Stomach (tissue), 9 donors: ENCODE results near the gene LPAR1. TPM values are rescaled to one million over a fixed set of nuclear protein-coding genes. Genes with fewer than 3 reads are reported as not detected.

Experiments used
- DNase-seq, 2 donors: peaks; one replicate each; pipeline versions ENCODE4 v3.0.0 to v3.0.0-alpha.2; 2013 to 2019
- H3K27ac ChIP-seq, 5 donors: fragments of 200-600 bp in 4 of 5; sonication (generic) in 4 of 5; one replicate each; pipeline ENCODE4 v1.5.1; 2013 to 2019; ENCODE audit warnings: mild to moderate bottlenecking in 1 of 5, moderate library complexity in 1 of 5
- H3K27me3 ChIP-seq, 3 donors: fragments of 200-600 bp; sonication (generic); one replicate each; pipeline ENCODE4 v1.5.1; 2017 to 2019; ENCODE audit warnings: mixed run types in 1 of 3
- H3K36me3 ChIP-seq, 4 donors: fragments of 200-600 bp; sonication (generic); 1 replicate in 3 of 4; 2 replicates in 1 of 4; pipeline ENCODE4 v1.5.1; 2016 to 2019
- H3K4me1 ChIP-seq, 4 donors: fragments of 200-600 bp; sonication (generic); one replicate each; pipeline ENCODE4 v1.5.1; 2016 to 2019
- H3K4me3 ChIP-seq, 4 donors: fragments of 200-600 bp; sonication (generic) in 3 of 4; one replicate each; pipeline ENCODE4 v1.5.1; 2016 to 2019; ENCODE audit warnings: mild to moderate bottlenecking in 1 of 4
- H3K9me3 ChIP-seq, 4 donors: fragments of 200-600 bp; sonication (generic); one replicate each; pipeline ENCODE4 v1.5.1; 2016 to 2019
- EP300 ChIP-seq: sonication (generic); formaldehyde crosslinking; IDR thresholded peaks from one replicate; pipeline ENCODE4 v1.6.1; 2017; ENCODE audit warnings: antibody characterized with exemption
- POLR2A ChIP-seq, 4 donors: fragments of 450-650 bp; IDR thresholded peaks; one replicate each; pipeline ENCODE4 v1.6.1; 2016; ENCODE audit warnings: antibody characterized with exemption in 4 of 4, control low read depth in 2 of 4, mild to moderate bottlenecking in 1 of 4, moderate library complexity in 1 of 4
- POLR2AphosphoS5 ChIP-seq, 3 donors: sonication (generic); formaldehyde crosslinking; IDR thresholded peaks; one replicate each; pipeline ENCODE4 v1.6.1; 2016; ENCODE audit warnings: antibody characterized with exemption in 3 of 3
- WGBS, 5 donors: extraction: QIAGEN DNeasy Blood & Tissue Kit in 3 of 5; methylation state at CpG; one replicate each; pipeline versions ENCODE4 v1.1.5 to v1.1.7; 2013 to 2018; 5-methylcytosine and 5-hydroxymethylcytosine counted together
- intact Hi-C: fragments of 100-400 bp; cut with DNase I; formaldehyde crosslinking; loops from one replicate; pipeline ENCODE4 v1.15.1; 2023; ENCODE audit warnings: low total_unique reads
- polyA plus RNA-seq, 3 donors: library from polyadenylated mRNA; stranded (reverse); fragments of 200-250 nt; gene quantifications; one replicate each; pipeline ENCODE4 v1.2.3, GENCODE V29; 2013
- total RNA-seq, 5 donors: library from RNA; depleted of rRNA; stranded (reverse); fragments of >200 nt; gene quantifications; one replicate each; pipeline versions ENCODE4 v1.1.0 to v1.2.3, GENCODE V29; 2014 to 2016
- TF ChIP-seq, protein P1 (sequence below), 7 experiments: fragments of 450-650 bp in 4 of 7; fragments of 200-600 bp in 3 of 7; sonication (generic) in 3 of 7; IDR thresholded peaks; one replicate each; pipeline ENCODE4 v1.5.1; 2016 to 2019; ENCODE audit warnings: antibody characterized with exemption in 7 of 7, control low read depth in 2 of 7, mild to moderate bottlenecking in 1 of 7
- donor health status: healthy with polysubstance abuse.
- donor health status: Bipolar disorder and iron deficiency.
- donor health status: healthy.

The LPAR1 gene
- total and polyA plus RNA-seq, 8 donors: 7.4 to 40.0 (median 21.2) TPM

DNA sequence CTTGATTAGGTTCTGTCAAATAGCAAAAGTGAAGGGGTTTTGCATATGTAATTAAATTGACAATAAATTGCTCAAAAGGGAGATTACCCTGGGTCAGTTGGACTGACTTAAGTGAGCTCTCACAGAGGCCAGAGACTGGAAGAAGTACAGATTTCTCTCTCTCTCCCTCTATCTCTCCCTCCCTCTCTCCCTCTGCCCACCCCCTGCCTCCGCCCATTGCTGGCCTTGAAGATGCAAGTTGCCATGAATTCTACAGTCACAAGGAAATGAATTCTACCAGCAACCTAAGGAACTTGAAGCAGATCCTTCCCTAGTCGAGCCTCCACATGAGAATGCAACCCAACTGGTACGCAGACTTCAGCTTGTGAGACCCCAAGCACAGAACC is 119.2 kb downstream of the LPAR1 start:
- peaks cover 0 to 9% (median 5%) of the 10 kb centered on the region in 4 donors for H3K4me1 ChIP-seq
- intact Hi-C loops: no loop called here
- H3K4me3 ChIP-seq: no peak overlapping the region
- 94 to 96% (median 95%) methylated on average over 3 of the region's 3 CpGs for WGBS, 5 donors
- no peak for DNase-seq
- peaks cover 0 to 4% (median 0%) of the 10 kb centered on the region in 4 donors for H3K9me3 ChIP-seq
- H3K27ac ChIP-seq: peak overlapping the region in 3 of 5 donors; percentile 15 to 59 (median 48)
- TF ChIP-seq POLR2AphosphoS5 (IDR thresholded peaks at IDR 0.05) (no peak), POLR2A (IDR thresholded peaks at IDR 0.05) (no peak), EP300 (no peak)
- TF ChIP-seq, protein P1, sequence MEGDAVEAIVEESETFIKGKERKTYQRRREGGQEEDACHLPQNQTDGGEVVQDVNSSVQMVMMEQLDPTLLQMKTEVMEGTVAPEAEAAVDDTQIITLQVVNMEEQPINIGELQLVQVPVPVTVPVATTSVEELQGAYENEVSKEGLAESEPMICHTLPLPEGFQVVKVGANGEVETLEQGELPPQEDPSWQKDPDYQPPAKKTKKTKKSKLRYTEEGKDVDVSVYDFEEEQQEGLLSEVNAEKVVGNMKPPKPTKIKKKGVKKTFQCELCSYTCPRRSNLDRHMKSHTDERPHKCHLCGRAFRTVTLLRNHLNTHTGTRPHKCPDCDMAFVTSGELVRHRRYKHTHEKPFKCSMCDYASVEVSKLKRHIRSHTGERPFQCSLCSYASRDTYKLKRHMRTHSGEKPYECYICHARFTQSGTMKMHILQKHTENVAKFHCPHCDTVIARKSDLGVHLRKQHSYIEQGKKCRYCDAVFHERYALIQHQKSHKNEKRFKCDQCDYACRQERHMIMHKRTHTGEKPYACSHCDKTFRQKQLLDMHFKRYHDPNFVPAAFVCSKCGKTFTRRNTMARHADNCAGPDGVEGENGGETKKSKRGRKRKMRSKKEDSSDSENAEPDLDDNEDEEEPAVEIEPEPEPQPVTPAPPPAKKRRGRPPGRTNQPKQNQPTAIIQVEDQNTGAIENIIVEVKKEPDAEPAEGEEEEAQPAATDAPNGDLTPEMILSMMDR (IDR thresholded peaks at IDR 0.05): no peak
- H3K36me3 ChIP-seq: no peaks in the 10 kb centered on the region
- no peaks in the 10 kb centered on the region for H3K27me3 ChIP-seq

DNA sequence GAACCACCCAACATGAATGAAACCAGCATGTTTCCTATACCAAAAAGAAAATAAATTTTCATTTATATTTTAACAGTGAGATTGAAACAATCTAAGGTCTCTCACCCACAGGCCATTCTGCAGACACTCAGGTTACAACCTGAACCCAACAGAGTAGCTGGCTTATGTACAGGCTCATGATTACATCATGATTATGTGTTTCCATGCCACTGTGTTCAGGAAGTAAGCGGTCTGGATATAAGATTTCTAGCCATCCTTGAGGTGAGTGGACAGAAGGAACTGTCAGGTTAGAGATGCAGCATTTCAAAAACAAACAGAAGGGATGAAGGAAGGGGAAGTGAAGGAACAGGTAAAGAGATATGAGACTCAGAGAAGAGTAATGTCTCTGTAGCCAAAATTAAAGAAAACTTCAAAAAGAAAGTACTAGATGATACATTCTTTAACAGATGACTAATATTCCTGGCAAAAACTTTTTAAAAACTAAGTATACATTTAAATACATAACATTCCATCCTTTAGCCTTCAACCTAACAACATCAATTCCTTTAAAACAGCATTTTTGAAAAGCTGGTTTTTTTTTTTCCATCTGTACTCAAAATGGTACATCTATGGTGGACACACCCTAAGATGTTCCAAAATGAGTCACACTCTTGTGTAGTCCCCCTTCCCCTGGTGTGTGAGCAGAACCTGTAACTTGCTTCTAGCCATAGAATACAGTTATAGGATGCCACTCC is 119.8 kb downstream of the LPAR1 start:
- Histone ChIP-seq H3K27me3 (no peaks in the 10 kb centered on the region), H3K27ac (peak overlapping the region in 2 of 5 donors; percentile 15 to 17), H3K9me3 (peaks cover 0 to 7% (median 0%) of the 10 kb centered on the region in 4 donors), H3K4me1 (peaks cover 0 to 15% (median 5%) of the 10 kb centered on the region in 4 donors), H3K36me3 (no peaks in the 10 kb centered on the region), H3K4me3 (no peak overlapping the region)
- intact Hi-C loops: no loop called here
- TF ChIP-seq, protein P1 (IDR thresholded peaks at IDR 0.05): no peak
- no peak for TF ChIP-seq POLR2A (IDR thresholded peaks at IDR 0.05)
- no peak for TF ChIP-seq POLR2AphosphoS5 (IDR thresholded peaks at IDR 0.05)
- no peak for TF ChIP-seq EP300
- 73 to 89% (median 80%) methylated on average over 1 of the region's 1 CpG for WGBS, 5 donors
- no peak for DNase-seq

DNA sequence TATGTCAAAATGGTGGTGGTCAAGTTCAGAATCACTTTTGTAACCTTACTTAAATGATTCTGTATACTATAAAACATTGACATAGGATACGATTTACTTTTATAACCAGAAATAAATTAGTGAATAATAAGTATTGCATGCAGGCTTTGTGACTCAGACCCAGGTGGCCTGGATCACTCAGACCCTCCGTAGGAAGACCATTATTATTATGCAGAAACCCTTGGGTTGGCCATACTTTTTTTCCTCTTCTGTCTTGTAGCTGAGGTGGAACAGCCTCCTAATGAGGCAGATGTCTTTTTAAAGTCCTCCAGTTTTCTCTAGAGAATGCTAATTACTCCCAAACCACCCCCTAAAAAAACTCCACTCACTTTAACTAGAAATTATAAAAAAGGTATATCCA is 121.9 kb downstream of the LPAR1 start:
- DNase-seq: no peak
- no peaks in the 10 kb centered on the region for H3K36me3 ChIP-seq
- H3K9me3 ChIP-seq: peaks cover 0 to 7% (median 0%) of the 10 kb centered on the region in 4 donors
- no peak overlapping the region for H3K27ac ChIP-seq
- TF ChIP-seq POLR2AphosphoS5 (IDR thresholded peaks at IDR 0.05): no peak
- TF ChIP-seq POLR2A (IDR thresholded peaks at IDR 0.05): no peak
- TF ChIP-seq EP300: no peak
- TF ChIP-seq, protein P1 (IDR thresholded peaks at IDR 0.05): no peak
- no peaks in the 10 kb centered on the region for H3K27me3 ChIP-seq
- peaks cover 0 to 31% (median 9%) of the 10 kb centered on the region in 4 donors for H3K4me1 ChIP-seq
- H3K4me3 ChIP-seq: no peak overlapping the region
- intact Hi-C loops: no loop called here
- 79 to 90% (median 88%) methylated on average over 2 of the region's 2 CpGs for WGBS, 5 donors

DNA sequence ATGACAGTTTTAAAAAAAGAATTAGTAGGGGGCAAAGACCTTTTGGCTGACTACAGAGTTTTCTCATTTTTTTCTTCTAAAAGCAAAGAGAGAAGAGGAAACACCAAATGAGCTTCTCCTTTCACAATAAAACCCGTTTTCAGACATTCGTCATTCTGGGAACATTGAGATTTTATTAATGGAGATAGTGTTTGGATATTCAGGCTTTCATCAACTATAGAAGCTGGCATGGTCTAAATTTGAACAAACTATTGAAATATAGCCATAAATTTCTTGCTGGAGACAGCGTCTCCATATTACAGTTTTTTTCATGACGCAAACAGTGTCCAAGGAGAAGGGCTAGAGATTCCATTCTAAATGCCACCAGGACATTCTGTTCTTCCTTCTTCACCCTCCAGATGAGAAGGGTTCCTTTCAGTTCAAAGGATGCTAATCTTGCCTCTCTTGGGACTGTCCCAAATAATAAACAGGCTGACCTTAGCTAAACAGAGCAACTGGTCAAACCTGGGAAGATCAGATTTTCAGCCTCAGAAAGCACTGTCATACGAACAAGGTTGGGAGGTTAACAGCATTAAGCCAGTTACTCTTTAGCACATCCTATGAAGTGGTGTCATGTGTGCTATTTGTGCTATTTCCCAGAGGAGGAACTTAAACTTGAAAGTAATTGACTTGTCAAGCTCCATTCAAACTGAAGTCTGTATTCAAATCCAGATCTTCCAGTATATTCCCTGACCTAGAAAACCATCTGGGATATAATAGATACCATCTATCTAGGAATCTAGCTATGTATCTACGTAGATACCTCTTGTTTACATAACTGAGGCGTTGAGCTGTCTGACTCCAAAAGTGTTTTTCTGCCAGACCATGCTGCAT is 125.6 kb downstream of the LPAR1 start:
- intact Hi-C loops: no loop called here
- TF ChIP-seq EP300 (peak; percentile 38), POLR2A (IDR thresholded peaks at IDR 0.05) (no peak), POLR2AphosphoS5 (IDR thresholded peaks at IDR 0.05) (peak; percentile 53 to 67 (median 65))
- TF ChIP-seq, protein P1 (IDR thresholded peaks at IDR 0.05): no peak
- Histone ChIP-seq H3K4me3 (no peak overlapping the region), H3K27ac (peak overlapping the region in 4 of 5 donors; percentile 33 to 72 (median 44)), H3K36me3 (no peaks in the 10 kb centered on the region), H3K4me1 (peaks cover 0 to 24% (median 4%) of the 10 kb centered on the region in 4 donors), H3K27me3 (no peaks in the 10 kb centered on the region), H3K9me3 (peaks cover 0 to 23% (median 17%) of the 10 kb centered on the region in 4 donors)
- DNase-seq: no peak
- WGBS, 5 donors: 52 to 67% (median 63%) methylated on average over 7 of the region's 7 CpGs
